GM19351 (cell line): ENCODE measurements around the gene MRPS34.
A peak's percentile ranks its signal among the peaks of the same experiment; 100 is the strongest.
"Not testable (repeated sequence)": the region's sequence is repeated elsewhere in the genome, so short reads cannot be mapped to it uniquely, and the experiment has no call there.

ENCODE experiments used
- ATAC-seq: cut with Tn5 transposase; IDR thresholded peaks from one replicate; pipeline ENCODE4 v1.9.1; 2021; ENCODE audit warnings: mild to moderate bottlenecking, moderate library complexity; ENCODE audit not compliant: unreplicated experiment

Gene MRPS34

DNA sequence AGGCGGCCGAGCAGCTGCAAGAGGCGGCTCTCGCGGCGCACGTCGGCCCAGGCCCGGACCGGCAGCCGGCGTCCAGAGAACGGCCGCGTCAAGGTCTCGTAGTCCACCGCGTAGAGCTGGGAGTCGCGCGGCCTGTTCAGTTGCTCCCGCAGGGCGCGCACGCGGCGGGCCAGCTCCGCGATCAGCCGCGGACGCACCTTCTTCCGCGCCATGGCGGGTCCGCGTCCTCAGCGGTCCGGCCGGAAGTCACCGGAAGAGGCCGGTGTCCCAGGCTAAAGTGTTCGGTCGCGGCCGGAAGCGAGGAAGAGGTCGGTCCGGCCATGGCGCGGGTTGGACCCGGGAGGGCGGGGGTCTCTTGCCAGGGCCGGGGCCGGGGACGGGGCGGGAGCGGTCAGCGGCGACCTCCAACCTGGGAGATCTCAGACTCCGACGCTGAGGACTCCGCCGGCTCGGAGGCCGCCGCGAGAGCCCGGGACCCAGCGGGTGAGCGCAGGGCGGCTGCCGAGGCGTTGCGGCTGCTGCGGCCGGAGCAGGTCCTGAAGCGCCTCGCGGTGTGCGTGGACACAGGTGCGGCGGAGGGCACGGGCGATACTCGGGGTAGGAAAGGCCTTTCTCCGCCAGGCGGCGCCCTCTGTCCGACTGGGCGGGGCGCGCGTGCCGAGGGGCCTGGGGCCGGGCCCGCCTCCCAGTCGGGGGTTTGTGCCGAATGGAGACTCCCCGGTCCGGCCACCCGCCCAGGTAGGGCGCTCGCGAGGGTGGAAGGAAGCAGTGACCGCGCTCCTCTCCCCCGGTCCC, at the start of gene MRPS34:
MRPS34 (minus strand) TSS at position 227 of the 795 bp plus-strand sequence; CDS start at position 212, 15 bp downstream.
- ATAC-seq: peak; percentile 57

DNA sequence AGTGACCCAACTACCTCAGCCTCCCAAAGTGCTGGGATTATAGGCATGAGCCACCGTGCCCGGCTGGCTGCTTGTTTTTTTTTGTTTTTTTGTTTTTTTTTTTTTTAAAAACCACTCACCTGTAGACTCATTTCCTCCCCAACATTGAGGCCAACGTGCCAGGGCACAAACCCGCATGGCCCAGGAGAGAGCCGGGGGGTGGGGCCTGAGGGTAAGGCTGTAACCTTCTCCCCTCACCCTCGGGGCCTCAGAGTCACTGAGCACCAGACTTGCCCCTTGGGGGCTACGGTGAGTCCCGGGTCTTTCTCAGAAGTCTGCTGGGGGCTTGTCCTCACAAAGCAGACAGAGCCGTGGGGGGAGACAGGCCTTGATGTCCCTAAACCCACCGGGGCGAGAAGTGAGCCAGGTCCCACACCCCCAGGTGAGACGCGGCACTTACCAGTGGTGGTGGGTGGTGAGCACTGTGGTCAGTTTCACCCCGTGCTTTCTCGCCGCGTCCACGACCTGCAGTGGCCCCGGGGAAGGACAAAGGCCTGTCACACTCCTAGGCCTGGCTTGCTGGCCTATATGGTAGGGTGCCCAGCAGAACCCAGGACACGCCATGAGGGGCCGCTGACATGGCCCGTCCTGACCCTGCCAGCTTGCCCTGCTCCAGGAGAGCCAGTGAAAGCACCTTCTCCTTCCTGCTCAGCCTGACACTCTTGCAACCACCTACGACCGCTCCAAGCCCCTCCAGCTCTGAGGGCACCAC, 49.1 kb upstream of the MRPS34 start:
- ATAC-seq: no peak

DNA sequence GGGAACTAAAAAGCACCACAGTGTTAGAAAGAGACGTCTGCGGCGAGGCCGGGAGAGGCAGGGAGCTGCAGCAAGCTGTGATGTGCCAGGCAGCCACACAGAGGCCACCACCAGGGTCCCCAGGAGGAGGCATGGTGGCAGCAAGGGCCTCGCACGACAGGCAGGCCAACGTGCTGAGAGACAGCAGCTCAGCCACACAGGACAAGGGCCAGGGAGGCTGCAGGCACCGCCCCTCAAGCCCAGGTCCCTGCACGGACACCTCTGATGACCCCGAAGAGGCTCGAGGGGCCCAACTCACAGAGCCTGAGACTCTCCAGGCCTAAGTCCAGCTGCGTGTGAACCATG, 48.0 kb upstream of the MRPS34 start:
- ATAC-seq: no peak

DNA sequence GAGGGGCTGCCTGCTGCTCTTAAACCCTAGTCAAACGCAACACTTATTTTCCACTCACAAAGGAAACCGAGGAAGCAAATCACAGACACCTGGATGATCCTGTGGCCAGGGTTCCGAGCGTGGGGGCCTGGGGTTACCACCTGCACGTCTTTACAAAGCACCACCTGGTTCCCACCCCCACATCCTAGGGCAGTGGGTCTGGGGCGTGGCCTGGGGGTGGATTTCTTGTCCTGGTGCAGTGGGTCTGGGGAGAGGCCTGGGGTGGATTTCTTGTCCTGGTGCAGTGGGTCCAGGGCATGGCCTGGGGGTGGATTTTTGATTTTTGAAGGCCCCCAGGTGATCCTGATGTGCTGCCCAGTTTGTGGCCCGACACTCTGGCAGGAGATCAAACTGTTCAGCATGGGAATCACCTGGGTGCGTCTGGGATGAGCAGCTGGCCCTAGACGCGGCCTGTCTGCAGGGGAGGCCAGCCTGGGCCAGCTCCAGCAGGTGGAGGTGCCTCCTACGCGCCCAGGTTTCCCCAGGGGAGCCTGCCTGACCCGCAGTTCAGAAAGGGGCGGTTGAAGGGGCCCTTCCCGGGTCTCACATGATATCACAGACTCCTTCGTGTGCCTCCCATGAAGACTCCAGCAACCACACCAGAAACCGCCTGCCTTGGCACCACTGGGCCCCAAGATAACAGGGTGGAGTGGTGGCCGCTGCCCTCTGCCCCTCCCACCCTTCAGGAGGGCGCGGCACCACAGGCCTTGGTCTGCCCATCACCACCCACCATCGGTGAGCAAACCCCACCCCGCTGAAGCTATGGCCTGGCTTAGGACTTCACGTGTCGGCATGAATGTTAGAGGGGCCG, 47.4 kb upstream of the MRPS34 start:
- no peak for ATAC-seq

DNA sequence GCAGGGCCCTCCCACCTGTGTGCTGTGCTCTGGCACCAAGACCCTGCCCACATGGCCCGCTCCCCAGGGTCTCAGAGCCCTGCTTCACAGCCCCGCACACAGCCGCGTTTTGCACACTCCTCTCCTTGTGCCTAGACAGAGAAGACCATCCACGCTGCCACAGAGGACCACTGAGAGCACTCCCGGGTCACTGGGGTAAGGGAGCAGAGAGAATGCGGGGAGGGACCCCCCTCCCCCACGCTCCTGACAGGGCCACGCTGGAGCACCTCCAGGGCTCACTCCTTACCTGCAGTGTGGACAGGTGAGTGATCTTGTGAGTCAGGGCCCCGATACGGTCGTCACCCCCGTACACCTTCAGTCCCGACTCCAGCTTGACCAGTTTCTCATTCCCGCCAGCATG, 46.7 kb upstream of the MRPS34 start:
- no peak for ATAC-seq

- ATAC-seq: no peak
Observed at GRCh38 chr16:1818873-1819525, 46.1 kb upstream of the MRPS34 start.

GRCh38 chr16:1818204-1818872, 45.4 kb upstream of the MRPS34 start:
- ATAC-seq: no peak

- no peak for ATAC-seq
Observed at GRCh38 chr16:1817716-1818115, 44.8 kb upstream of the MRPS34 start.

DNA sequence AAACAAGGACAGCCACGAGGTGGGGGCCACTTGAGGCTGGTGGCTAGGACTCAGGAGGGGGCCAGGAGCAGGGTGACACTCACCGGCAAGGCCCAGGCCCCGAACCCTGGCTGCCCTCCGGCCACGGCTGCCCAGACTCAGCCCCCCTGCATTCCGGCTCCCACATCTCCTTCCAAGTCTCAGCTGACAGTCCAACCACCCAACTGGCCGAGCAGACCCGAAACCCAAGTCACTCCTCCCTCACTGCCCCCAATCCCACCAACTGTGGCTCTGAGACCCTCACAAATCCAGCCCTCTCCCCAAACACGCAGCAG, 44.3 kb upstream of the MRPS34 start:
- no peak for ATAC-seq

DNA sequence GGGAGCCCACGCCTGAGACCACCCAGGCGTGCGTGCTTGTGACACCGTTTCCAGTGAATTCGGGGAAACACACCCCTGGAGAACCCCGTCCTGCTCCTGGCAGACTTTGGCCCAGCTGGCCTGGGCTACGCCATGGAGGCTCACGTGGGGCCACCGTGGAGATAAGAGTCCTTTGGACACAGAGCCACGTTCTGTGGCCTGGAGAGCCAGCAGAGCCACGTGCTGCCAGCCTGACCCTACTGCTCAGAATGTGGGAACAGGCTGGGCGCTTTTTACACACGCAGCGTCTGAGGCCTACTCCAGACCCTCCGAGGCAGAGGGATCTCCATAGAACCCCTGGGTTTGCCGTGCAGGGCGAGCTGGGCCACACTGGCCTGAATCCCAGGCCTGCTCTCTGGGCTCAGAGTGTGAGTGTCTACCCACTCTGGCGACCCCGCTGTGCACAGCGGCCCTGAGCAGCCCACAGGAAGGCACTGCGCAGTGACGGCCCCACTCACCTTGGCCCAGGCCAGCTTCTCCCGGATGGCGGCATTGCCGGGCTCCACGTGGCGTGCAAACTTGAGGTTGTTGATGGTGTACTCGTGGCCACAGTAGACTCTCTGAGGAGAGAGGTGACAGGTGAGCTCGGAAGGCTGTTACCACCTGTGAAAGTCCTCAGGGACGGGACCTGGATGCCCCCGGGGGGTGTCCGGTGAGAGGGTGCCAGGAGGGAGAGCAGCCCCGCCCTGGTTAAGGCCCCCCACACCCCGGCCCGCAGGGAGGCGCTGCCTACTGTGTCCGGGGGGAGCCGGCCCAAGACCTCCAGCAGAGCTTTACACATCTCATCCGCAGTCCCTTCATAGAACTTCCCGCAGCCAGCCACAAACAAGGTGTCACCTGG, 43.7 kb upstream of the MRPS34 start:
- no peak for ATAC-seq

GRCh38 chr16:1815461-1815860, 42.5 kb upstream of the MRPS34 start:
- no peak for ATAC-seq

- no peak for ATAC-seq
Observed at GRCh38 chr16:1812732-1813163, 39.8 kb upstream of the MRPS34 start.

DNA sequence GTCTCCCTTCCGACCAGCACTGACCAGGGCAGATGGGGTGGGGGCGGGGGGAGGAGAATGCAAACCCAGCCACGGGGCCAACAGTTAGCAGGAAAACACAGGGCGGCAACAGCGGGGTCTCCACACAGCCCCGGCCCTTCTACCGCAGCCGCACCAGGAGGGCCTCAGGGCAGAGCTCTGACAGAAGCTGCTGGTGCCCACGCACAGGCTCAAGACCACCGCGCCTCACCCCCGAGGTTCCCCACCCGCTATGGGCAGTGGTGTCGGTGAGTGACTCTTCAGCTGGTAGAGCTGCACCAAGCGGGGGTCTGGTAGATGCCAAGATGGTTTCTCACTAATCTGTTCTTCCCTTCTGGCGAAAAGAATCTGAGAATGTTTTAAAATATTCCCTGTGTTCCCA, 37.6 kb upstream of the MRPS34 start:
- ATAC-seq: no peak

DNA sequence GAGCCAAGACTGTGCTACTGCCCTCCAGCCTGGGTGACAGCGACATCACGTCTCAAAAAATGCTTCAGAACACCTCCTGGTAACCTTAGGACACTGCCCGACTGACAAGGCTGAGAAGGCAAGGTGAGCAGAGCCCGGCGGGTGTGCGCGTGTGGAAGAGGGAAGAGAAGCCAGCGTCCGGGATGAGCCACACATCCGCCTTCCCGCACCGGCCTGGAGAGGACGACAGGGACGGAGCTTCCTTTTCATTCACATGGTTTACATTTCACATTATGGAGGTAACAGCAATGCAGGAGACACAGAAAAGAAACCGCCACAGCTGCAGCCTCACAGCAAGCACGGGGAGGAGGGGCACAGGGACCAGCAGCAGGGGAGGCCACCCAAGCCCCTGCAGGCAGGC, 37.2 kb upstream of the MRPS34 start:
- no peak for ATAC-seq

GRCh38 chr16:1809281-1809801, 36.4 kb upstream of the MRPS34 start:
- no peak for ATAC-seq

GRCh38 chr16:1808691-1809090, 35.8 kb upstream of the MRPS34 start:
- no peak for ATAC-seq

DNA sequence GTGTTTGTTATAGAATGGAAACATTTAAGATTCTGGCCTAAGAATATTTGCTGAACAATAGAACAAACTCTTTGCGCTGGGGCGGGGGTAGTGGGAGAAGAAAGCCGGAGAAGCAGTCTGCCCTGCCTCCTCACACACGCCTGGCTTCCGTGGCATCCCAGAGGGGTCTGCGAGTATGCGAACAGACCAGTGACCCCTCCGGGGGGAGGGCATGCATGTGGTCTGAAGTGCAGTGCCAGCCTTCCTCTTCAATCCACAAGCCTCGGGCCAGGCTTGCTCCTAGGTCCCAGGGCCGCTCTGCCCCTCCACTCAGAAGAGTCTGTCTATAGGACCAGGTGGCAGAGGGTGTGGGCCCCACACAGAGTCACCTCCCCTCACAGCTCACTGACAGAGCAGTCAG, 34.7 kb upstream of the MRPS34 start:
- no peak for ATAC-seq

- no peak for ATAC-seq
Observed at GRCh38 chr16:1800701-1801100, 27.8 kb upstream of the MRPS34 start.

DNA sequence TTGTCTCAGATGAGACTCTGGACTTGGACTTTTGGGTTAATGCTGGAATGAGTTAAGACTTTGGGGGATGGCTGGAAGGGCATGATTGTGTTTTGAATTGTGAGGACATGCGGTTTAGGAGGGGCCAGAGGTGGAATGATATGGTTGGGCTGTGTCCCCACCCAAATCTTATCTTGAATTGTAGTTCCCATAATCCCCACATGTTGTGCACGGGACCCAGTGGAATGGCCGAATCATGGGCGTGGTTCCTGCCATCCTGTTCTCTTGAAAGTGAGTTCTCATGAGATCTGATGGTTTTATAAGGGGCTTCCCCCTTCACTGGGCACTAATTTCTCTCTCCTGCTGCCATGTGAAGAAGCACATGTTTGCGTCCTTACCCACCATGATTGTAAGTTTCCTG, 26.3 kb upstream of the MRPS34 start:
- ATAC-seq: not testable (repeated sequence)
